ENCODE results near the gene PRKN.

PRKN gene

GRCh38 chr6:161557333-161558107 lies 1170.0 kb downstream of the PRKN start:
- DNase-seq = no peak

GRCh38 chr6:161554883-161555282 lies 1172.7 kb downstream of the PRKN start:
- DNase-seq = no peak

- no peak for DNase-seq
Observed at GRCh38 chr6:161549977-161550655, 1177.5 kb downstream of the PRKN start.

GRCh38 chr6:161548713-161549296 lies 1178.8 kb downstream of the PRKN start:
- DNase-seq = no peak

GRCh38 chr6:161547617-161548016 lies 1179.9 kb downstream of the PRKN start:
- DNase-seq = no peak

GRCh38 chr6:161546632-161547031 lies 1180.9 kb downstream of the PRKN start:
- DNase-seq = no peak

- DNase-seq = no peak
Observed at GRCh38 chr6:161545741-161546140, 1181.8 kb downstream of the PRKN start.

- DNase-seq = no peak
Observed at GRCh38 chr6:161544801-161545480, 1182.6 kb downstream of the PRKN start.

- no peak for DNase-seq
Observed at GRCh38 chr6:161543684-161544309, 1183.8 kb downstream of the PRKN start.

GRCh38 chr6:161542346-161542980 lies 1185.1 kb downstream of the PRKN start:
- no peak for DNase-seq

- no peak for DNase-seq
Observed at GRCh38 chr6:161540532-161540931, 1187.0 kb downstream of the PRKN start.

GRCh38 chr6:161536224-161536630 lies 1191.3 kb downstream of the PRKN start:
- DNase-seq = no peak

GRCh38 chr6:161534264-161534873 lies 1193.2 kb downstream of the PRKN start:
- no peak for DNase-seq

- DNase-seq = no peak
Observed at GRCh38 chr6:161533266-161533665, 1194.3 kb downstream of the PRKN start.

- DNase-seq = no peak
Observed at GRCh38 chr6:161532536-161532935, 1195.0 kb downstream of the PRKN start.

GRCh38 chr6:161526794-161527193 lies 1200.8 kb downstream of the PRKN start:
- DNase-seq = no peak

GRCh38 chr6:161523362-161523761 lies 1204.2 kb downstream of the PRKN start:
- DNase-seq = no peak

GRCh38 chr6:161522276-161522675 lies 1205.3 kb downstream of the PRKN start:
- DNase-seq = no peak

GRCh38 chr6:161511447-161512095 lies 1216.0 kb downstream of the PRKN start:
- DNase-seq = no peak

GRCh38 chr6:161508341-161508740 lies 1219.2 kb downstream of the PRKN start:
- DNase-seq = no peak

- DNase-seq = no peak
Observed at GRCh38 chr6:161507375-161507774, 1220.2 kb downstream of the PRKN start.

GRCh38 chr6:161503570-161503969 lies 1224.0 kb downstream of the PRKN start:
- no peak for DNase-seq
